ENCODE data around the gene ZNRF3. TPM values are rescaled to one million over a fixed set of nuclear protein-coding genes. Genes with fewer than 3 reads are reported as not detected.
"Not testable (repeated sequence)": the region's sequence is repeated elsewhere in the genome, so short reads cannot be mapped to it uniquely, and the experiment has no call there.

Gene ZNRF3
- total RNA-seq, 1 experiment from 2014 or later = 8.1 TPM

DNA sequence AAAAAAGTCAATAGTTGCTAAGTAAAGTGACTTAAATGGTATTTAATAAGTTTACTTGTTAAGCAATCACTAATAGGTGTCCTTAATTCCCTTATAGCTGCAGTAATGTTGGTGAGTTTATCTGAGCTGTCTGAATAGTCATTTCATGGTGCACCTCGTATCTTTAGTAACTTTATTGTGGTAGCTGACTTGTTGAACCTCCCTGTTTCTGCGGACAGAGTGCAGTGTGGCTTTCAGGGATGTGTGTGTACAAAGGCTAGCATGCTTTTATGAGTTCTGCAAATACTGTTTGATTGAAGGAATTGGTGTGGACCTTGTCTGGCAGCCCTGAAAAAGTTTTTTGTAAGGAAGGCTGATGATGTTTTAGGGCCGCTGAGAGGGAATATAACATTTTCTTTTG is 2.6 kb downstream of the ZNRF3 start:
- BruUV-seq (replicated peaks) = no TSS peak
- no peak overlapping the region for H3K9ac ChIP-seq (ENCODE audit: low read length)
- ATAC-seq = no peak
- CTCF ChIA-PET = interaction anchor here (0.7 to 1.1 kb wide), 2 partner anchors 86 to 155 kb away, joined by 5 to 7 read pairs; partner anchors contain the start of gene XBP1
- TF ChIP-seq, protein P1, sequence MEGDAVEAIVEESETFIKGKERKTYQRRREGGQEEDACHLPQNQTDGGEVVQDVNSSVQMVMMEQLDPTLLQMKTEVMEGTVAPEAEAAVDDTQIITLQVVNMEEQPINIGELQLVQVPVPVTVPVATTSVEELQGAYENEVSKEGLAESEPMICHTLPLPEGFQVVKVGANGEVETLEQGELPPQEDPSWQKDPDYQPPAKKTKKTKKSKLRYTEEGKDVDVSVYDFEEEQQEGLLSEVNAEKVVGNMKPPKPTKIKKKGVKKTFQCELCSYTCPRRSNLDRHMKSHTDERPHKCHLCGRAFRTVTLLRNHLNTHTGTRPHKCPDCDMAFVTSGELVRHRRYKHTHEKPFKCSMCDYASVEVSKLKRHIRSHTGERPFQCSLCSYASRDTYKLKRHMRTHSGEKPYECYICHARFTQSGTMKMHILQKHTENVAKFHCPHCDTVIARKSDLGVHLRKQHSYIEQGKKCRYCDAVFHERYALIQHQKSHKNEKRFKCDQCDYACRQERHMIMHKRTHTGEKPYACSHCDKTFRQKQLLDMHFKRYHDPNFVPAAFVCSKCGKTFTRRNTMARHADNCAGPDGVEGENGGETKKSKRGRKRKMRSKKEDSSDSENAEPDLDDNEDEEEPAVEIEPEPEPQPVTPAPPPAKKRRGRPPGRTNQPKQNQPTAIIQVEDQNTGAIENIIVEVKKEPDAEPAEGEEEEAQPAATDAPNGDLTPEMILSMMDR (conservative IDR thresholded peaks at IDR 0.05; ENCODE audit: low read depth, low read length) = no peak
- TF ChIP-seq EZH2 (IDR thresholded peaks at IDR 0.05; ENCODE audit: low read length, unreplicated experiment) = no peak
- TF ChIP-seq EZH2phosphoT487 (IDR thresholded peaks at IDR 0.05; ENCODE audit: borderline replicate concordance, low read length) = no peak
- peak; percentile 10 for DNase-seq
- intact Hi-C loops (cut with micrococcal nuclease) = loop anchor here (10.0 kb wide), 1 partner anchor 89 kb away; no protein-coding TSS in a partner anchor
- H3K27me3 ChIP-seq (ENCODE audit: low read length) = no peaks in the 10 kb centered on the region
- no peaks in the 10 kb centered on the region for H3K9me2 ChIP-seq (replicated peaks; ENCODE audit: low read length)
- POLR2A ChIA-PET (ENCODE audit: unreplicated experiment) = interaction anchor here (0.6 kb wide), 1 partner anchor 821 kb away, joined by 3 read pairs; no protein-coding TSS in a partner anchor
- H2AFZ ChIP-seq (ENCODE audit: low read length) = no peak overlapping the region
- H3K79me2 ChIP-seq (ENCODE audit: low read length) = peaks cover 67% of the 10 kb centered on the region
- no peak overlapping the region for H3K27ac ChIP-seq (ENCODE audit: low read length)
- H3K4me2 ChIP-seq (ENCODE audit: low read length) = peak overlapping the region; percentile 89
- no peaks in the 10 kb centered on the region for H3K36me3 ChIP-seq (ENCODE audit: low read depth, low read length)
- H3K9me3 ChIP-seq (ENCODE audit: low read length) = no peaks in the 10 kb centered on the region
- H4K20me1 ChIP-seq (ENCODE audit: low read length) = peaks cover 31% of the 10 kb centered on the region
- H3F3A ChIP-seq (ENCODE audit: low read length, unreplicated experiment) = no peaks in the 10 kb centered on the region
- H3K4me1 ChIP-seq (ENCODE audit: insufficient read depth, low read length) = peaks cover 28% of the 10 kb centered on the region
- peak overlapping the region; percentile 93 for H3K4me3 ChIP-seq (ENCODE audit: low read length)

DNA sequence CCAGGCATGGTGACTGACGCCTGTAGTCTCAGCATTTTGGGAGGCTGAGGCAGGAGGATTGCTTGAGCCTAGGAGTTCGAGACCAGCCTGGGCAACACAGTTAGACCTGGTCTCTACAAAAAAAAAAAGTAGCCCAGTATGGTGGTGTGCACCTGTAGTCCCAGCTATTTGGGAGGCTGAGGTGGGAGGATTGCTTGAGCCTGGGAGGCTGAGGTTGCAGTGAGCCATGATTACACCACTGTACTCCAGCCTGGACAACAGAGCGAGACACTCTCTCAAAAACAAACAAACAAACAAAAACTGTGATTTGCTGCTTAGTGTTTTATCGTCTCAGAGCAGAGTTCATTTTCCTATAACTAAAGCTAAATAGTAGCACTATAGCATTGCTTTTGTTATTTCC is 3.3 kb downstream of the ZNRF3 start:
- H3K36me3 ChIP-seq (ENCODE audit: low read depth, low read length); H3K9me2 ChIP-seq (replicated peaks; ENCODE audit: low read length); H3K4me3 ChIP-seq (ENCODE audit: low read length); ATAC-seq; H3K27me3 ChIP-seq (ENCODE audit: low read length); BruUV-seq (replicated peaks); H2AFZ ChIP-seq (ENCODE audit: low read length); H3F3A ChIP-seq (ENCODE audit: low read length, unreplicated experiment); DNase-seq; POLR2A ChIA-PET (ENCODE audit: unreplicated experiment); H3K27ac ChIP-seq (ENCODE audit: low read length); CTCF ChIA-PET; H3K9ac ChIP-seq (ENCODE audit: low read length); H3K9me3 ChIP-seq (ENCODE audit: low read length): not testable (repeated sequence)
- peaks cover 31% of the 10 kb centered on the region for H4K20me1 ChIP-seq (ENCODE audit: low read length)
- peaks cover 28% of the 10 kb centered on the region for H3K4me1 ChIP-seq (ENCODE audit: insufficient read depth, low read length)
- intact Hi-C loops (cut with micrococcal nuclease) = loop anchor here (10.0 kb wide), 1 partner anchor 88 kb away; no protein-coding TSS in a partner anchor
- peaks cover 73% of the 10 kb centered on the region for H3K79me2 ChIP-seq (ENCODE audit: low read length)
- H3K4me2 ChIP-seq (ENCODE audit: low read length) = 0 out of 2 replicates have a peak overlapping the region, but pooled peaks have one; percentile 89

DNA sequence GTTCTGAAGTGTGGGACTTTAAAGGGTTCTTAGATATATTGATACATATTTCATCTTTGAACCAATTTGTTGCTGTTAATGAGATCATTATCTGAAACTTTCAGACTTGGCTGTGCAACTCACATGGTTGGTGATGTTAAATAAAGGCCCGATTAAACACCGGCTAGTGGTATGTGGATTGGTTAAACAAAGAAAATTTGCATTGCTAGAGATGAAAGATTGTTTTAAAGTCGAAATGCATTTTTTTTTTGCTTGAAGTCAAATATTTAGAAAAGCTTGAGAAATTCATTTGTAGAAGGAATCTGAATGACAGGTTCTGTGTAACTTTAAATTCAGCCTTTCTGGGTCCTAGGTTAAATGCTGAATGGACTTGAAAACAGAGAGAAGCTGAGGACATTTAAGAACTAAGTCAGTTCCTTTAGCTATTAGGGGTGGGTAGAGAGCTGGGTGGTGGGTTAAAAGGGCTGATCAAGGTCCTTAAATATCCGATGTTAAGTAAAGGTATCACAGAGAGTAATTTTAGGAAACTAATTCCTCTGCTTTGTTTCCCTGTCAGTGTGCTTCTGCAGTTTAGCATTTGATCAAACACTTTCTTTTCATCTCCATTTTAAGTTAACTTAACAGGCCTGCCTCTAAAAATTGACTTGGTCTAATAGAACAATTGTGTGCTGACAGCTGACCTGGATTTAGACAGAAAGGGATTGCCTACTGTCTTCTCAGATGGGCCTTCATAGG is 4.5 kb downstream of the ZNRF3 start:
- no peak overlapping the region for H3K9ac ChIP-seq (ENCODE audit: low read length)
- CTCF ChIA-PET = no interaction called here
- no peak overlapping the region for H3K4me3 ChIP-seq (ENCODE audit: low read length)
- H3K27ac ChIP-seq (ENCODE audit: low read length) = no peak overlapping the region
- ATAC-seq = no peak
- DNase-seq = no peak
- H3K4me2 ChIP-seq (ENCODE audit: low read length) = no peak overlapping the region
- H3K79me2 ChIP-seq (ENCODE audit: low read length) = peaks cover 83% of the 10 kb centered on the region
- no peak overlapping the region for H2AFZ ChIP-seq (ENCODE audit: low read length)
- BruUV-seq (replicated peaks) = no TSS peak
- intact Hi-C loops (cut with micrococcal nuclease) = loop anchor here (10.0 kb wide), 1 partner anchor 87 kb away; no protein-coding TSS in a partner anchor
- H3F3A ChIP-seq (ENCODE audit: low read length, unreplicated experiment) = no peaks in the 10 kb centered on the region
- no peaks in the 10 kb centered on the region for H3K36me3 ChIP-seq (ENCODE audit: low read depth, low read length)
- POLR2A ChIA-PET (ENCODE audit: unreplicated experiment) = no interaction called here
- H3K9me3 ChIP-seq (ENCODE audit: low read length) = no peaks in the 10 kb centered on the region
- H4K20me1 ChIP-seq (ENCODE audit: low read length) = peaks cover 31% of the 10 kb centered on the region
- no peaks in the 10 kb centered on the region for H3K27me3 ChIP-seq (ENCODE audit: low read length)
- H3K9me2 ChIP-seq (replicated peaks; ENCODE audit: low read length) = no peaks in the 10 kb centered on the region
- peaks cover 17% of the 10 kb centered on the region for H3K4me1 ChIP-seq (ENCODE audit: insufficient read depth, low read length)
- TF ChIP-seq, protein P1 (conservative IDR thresholded peaks at IDR 0.05; ENCODE audit: low read depth, low read length) = no peak
- TF ChIP-seq EZH2phosphoT487 (IDR thresholded peaks at IDR 0.05; ENCODE audit: borderline replicate concordance, low read length) = no peak
- TF ChIP-seq EZH2 (IDR thresholded peaks at IDR 0.05; ENCODE audit: low read length, unreplicated experiment) = no peak
